Epithelial cell of esophagus (primary cell): ENCODE data around the gene KLHDC8A.

ENCODE experiments used
- DNase-seq: peaks from one replicate; pipeline ENCODE4 v3.0.0; 2010; ENCODE audit warnings: low read depth
- H3K4me3 ChIP-seq: 2 replicates; pipeline ENCODE4 v1.5.1; 2011; ENCODE audit warnings: mild to moderate bottlenecking, low read length, control low read depth
- TF ChIP-seq, protein P1 (sequence below): IDR thresholded peaks from 2 replicates; pipeline ENCODE4 v1.5.1; 2011; ENCODE audit warnings: low read depth, mild to moderate bottlenecking, low read length, control low read depth, inconsistent platforms; ENCODE audit not compliant: insufficient read depth; ENCODE audit errors: missing control alignments

The KLHDC8A gene

GRCh38 chr1:205317311-205317917 lies 39.3 kb downstream of the KLHDC8A start:
- DNase-seq: peak; percentile 50
- peak overlapping the region; percentile 57 for H3K4me3 ChIP-seq
- TF ChIP-seq, protein P1, sequence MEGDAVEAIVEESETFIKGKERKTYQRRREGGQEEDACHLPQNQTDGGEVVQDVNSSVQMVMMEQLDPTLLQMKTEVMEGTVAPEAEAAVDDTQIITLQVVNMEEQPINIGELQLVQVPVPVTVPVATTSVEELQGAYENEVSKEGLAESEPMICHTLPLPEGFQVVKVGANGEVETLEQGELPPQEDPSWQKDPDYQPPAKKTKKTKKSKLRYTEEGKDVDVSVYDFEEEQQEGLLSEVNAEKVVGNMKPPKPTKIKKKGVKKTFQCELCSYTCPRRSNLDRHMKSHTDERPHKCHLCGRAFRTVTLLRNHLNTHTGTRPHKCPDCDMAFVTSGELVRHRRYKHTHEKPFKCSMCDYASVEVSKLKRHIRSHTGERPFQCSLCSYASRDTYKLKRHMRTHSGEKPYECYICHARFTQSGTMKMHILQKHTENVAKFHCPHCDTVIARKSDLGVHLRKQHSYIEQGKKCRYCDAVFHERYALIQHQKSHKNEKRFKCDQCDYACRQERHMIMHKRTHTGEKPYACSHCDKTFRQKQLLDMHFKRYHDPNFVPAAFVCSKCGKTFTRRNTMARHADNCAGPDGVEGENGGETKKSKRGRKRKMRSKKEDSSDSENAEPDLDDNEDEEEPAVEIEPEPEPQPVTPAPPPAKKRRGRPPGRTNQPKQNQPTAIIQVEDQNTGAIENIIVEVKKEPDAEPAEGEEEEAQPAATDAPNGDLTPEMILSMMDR: no peak

DNA sequence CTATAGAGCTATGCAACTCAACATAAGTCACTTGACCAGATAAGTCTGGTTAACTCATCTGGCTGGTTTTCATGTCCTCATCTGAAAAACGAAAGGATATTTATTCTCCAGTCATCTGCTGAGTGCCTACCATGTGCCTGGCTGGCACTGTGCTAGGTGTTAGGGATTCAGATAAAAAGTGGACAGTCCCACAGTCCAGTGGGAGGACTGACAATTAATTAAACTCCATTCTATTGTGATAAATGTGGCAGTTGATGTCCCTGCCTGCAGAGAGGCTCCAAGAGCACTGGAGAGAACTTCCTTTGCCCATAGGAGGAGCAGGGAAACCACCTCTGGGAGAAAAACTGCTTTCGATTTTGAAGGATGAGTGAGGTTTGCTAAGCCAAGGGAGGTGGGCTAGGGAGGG lies 40.6 kb downstream of the KLHDC8A start:
- H3K4me3 ChIP-seq: no peak overlapping the region
- TF ChIP-seq, protein P1: no peak
- DNase-seq: no peak

DNA sequence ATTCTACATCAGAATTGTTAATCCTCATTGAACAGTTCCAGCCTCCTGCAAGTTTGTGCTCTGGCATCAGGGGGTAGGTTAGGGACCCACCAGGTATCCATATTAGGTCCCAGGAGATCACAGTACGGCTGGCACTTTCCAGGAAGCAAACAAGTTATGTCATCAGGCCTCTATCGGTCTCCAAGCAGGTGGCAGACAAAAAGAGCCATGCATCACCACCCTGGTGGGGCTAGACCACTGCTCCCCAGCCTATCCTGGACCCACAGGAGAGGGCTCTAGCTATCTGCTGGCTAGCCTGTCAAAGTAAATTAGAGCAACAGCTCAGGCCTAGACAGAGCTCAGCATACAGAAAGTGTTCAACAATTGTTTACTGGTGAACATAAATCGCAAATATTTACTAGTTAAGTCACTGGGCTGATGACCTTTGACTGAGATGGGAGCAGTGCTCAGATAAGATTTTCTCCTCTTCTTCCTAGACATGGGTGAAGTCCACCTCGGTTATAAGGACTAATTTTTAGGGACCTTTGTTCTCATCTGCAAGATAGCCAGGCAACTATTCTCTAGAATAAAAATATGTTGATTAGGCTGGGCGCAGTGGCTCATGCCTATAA lies 41.6 kb downstream of the KLHDC8A start:
- no peak for DNase-seq
- TF ChIP-seq, protein P1: no peak
- H3K4me3 ChIP-seq: no peak overlapping the region

DNA sequence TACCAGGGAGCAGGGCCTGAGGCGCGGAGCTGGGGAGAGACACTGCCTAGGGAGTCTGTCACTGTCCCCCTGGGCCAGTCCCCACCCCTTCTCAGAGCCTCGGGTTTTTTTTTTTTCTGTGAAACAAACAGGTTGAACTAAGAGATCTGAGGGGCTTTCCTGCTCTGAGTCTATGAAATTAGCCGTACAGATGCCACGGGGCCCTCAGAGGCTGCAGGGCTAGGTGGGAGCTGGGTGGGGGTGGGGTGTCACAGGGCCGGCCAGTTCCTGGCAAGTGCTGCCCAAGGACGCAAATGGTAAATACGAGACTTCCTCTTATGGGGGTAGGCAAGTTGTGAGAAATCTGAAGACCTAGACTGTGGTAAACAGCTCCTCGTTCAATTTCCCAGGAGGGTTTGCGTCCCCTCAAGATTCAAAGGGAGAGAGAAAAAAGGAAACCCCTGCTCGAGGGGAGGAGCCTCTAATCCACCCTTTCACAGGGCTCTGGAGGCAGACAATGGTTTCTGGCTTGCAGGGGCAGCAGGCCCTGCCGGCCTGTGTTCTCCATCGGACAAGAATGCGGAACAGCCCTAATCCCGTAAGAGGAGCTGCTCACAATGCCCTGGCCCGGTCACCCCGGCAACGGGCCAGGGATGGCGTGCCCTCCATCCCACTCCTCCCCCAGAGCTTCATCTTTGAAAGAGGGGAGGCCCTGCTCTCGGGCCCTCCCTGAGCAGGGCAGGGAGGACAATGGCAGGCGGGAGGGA lies 43.0 kb downstream of the KLHDC8A start:
- H3K4me3 ChIP-seq: no peak overlapping the region
- TF ChIP-seq, protein P1: no peak
- peak; percentile 62 for DNase-seq

DNA sequence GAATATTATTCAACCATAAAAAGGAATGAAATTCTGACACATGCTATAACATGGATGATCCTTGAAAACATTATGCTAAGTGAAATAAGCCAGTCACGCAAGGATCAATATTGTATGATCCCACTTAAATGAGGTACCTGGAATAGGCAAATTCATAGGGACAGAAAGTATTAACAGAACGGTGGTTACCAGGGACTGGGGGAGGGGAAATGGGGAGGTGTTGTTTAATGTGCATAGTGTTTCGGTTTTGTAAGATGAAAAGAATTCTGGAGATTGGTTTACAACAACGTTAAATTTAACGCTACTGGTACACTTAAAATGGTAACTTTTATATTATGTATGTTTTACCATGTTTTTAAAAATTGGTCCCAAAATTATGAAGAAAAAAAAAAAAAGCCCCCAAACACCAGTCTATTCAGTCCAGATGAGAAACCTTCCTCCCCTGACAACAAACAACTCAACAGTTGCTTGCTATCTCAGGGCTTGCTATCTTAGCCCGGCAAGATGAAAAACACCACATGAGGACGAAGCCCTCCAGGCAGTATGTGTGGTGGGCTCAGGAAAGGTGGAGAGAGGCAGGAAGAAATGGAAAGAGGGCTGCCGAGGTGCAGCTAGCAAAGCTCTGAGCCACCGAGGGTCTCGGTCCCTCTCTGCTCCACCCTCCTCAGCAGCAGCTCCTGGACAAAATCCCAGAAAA lies 43.7 kb downstream of the KLHDC8A start:
- H3K4me3 ChIP-seq: no peak overlapping the region
- no peak for DNase-seq
- TF ChIP-seq, protein P1: no peak

- no peak for DNase-seq
- no peak overlapping the region for H3K4me3 ChIP-seq
- TF ChIP-seq, protein P1: no peak
These were observed 45.6 kb downstream of the KLHDC8A start for GRCh38 chr1:205310976-205311704.
